GM12875 (cell line): ENCODE results near the gene AP3D1.

Experiments used
- H3K4me3 ChIP-seq: one replicate; pipeline ENCODE4 v1.5.1; 2011; ENCODE audit warnings: low read depth, low read length, control low read depth
- TF ChIP-seq, protein P1 (sequence below): IDR thresholded peaks from 2 replicates; pipeline ENCODE4 v1.5.1; 2011; ENCODE audit warnings: low read depth, mild to moderate bottlenecking, control low read depth, inconsistent platforms, low read length, moderate library complexity, borderline replicate concordance; ENCODE audit not compliant: insufficient read depth

The AP3D1 gene

DNA sequence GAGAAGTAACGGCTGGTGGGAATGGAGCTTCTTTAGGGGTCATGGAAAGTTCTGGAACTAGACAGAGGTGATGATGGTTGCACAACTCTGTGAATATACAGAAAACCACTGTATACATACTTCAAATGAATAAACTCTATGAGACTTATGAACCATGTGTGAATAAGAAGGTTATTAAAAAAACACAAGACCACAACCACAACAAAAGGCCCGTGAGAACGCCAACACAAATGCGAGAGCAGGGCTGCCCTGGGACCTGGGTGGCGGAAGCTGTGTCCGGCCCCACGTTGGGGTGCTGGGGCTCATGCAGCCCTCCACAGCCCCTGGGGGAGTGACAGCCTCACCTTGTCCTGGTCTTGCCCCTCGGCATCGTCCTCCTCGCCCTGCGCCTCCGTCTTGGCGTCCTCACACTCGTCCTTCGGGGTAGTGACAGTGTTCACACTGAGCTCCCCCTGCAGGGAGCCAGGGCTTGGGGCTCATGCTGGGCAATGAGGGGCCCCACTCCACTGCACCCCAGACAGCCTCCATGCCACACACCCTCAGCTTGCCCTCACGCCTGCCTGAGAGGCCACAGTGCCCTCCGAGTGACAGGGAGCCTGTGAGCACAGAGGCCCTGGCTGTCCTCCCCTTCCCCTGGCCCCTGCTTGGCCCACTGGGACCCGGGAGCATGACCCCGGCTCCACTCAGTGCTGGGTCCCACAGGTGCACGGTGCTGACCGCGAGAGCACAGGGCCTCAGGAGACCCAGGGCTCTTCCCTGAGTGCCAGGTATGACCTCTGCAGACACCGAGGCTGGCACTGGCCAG is 38.6 kb downstream of the AP3D1 start:
- no peak overlapping the region for H3K4me3 ChIP-seq
- TF ChIP-seq, protein P1, sequence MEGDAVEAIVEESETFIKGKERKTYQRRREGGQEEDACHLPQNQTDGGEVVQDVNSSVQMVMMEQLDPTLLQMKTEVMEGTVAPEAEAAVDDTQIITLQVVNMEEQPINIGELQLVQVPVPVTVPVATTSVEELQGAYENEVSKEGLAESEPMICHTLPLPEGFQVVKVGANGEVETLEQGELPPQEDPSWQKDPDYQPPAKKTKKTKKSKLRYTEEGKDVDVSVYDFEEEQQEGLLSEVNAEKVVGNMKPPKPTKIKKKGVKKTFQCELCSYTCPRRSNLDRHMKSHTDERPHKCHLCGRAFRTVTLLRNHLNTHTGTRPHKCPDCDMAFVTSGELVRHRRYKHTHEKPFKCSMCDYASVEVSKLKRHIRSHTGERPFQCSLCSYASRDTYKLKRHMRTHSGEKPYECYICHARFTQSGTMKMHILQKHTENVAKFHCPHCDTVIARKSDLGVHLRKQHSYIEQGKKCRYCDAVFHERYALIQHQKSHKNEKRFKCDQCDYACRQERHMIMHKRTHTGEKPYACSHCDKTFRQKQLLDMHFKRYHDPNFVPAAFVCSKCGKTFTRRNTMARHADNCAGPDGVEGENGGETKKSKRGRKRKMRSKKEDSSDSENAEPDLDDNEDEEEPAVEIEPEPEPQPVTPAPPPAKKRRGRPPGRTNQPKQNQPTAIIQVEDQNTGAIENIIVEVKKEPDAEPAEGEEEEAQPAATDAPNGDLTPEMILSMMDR = no peak

DNA sequence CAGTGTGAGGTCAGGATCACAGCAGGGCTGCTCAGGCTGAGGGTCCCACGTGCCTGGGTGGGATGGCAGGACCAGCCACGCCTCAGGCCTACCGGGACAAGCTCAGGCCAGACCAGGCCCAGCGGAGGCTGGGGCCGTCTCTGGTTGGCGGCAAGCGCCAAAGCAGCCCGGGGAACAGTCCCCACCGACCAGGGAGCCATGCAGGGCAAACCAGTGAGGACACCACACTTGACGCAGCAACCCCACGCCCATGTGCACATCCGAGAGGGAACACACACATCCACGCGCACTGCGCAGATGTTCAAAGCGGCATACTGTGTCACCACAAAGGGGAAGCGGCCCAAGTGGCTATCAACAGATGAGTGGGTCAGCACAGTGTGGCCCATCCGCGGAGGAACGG is 39.5 kb downstream of the AP3D1 start:
- H3K4me3 ChIP-seq = no peak overlapping the region
- TF ChIP-seq, protein P1 = no peak

- TF ChIP-seq, protein P1 = no peak
Measured at GRCh38 chr19:2111425-2111824, 39.9 kb downstream of the AP3D1 start.

GRCh38 chr19:2110822-2111221 is 40.5 kb downstream of the AP3D1 start:
- TF ChIP-seq, protein P1 = no peak

More at GRCh38 chr19:2111425-2111824, 39.9 kb downstream of the AP3D1 start:
- H3K4me3 ChIP-seq = no peak overlapping the region

GRCh38 chr19:2109046-2109864 is 42.1 kb downstream of the AP3D1 start:
- TF ChIP-seq, protein P1 = no peak
- H3K4me3 ChIP-seq = no peak overlapping the region

More at GRCh38 chr19:2110822-2111221, 40.5 kb downstream of the AP3D1 start:
- H3K4me3 ChIP-seq = no peak overlapping the region

DNA sequence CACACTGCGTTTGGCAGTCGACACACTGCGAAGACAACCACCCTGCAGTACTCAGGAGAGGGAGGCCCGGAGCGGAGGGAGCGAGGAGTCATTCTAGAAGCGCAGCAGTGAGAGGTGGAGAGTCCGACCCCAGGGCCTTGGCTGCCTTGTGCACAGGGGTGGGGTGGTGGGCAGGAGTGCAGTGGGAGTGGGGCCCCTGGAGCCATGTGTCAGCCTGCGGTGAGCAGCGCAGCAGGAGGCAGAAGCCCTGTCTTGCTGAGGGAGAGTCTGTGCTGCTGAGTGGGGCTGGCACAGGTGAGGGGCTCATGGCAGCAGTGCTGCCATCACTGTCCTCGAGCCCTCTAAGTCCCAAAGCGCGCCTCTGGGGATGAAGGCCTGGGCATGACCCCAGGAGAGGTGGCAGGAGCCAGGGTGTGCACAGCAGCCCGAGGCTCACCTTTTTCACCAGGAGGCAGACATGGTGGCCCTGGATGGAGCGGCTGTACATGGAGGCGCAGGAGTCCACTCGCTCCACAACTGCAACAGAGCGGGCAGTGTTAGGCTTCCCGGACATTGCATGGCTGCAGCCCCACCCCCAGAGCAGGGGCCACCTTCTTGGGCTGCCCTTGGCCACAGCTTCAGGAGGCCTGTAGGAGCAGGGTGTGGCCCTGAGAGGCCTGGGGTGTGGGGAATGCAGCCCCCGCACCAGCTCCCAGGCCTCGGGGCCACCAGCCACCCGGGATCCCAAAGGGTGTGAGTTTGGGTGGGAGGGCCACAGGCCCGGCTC is 42.9 kb downstream of the AP3D1 start:
- no peak overlapping the region for H3K4me3 ChIP-seq
- TF ChIP-seq, protein P1 = no peak
